ENCODE measurements around the gene BBX.
"Not testable (repeated sequence)": the region's sequence is repeated elsewhere in the genome, so short reads cannot be mapped to it uniquely, and the experiment has no call there.

The BBX gene

GRCh38 chr3:107545680-107546120, 22.9 kb downstream of the BBX start:
- DNase-seq: no peak

GRCh38 chr3:107548601-107549000, 25.8 kb downstream of the BBX start:
- DNase-seq: no peak

- DNase-seq: no peak
Observed at GRCh38 chr3:107555359-107555758, 32.6 kb downstream of the BBX start.

- no peak for DNase-seq
Observed at GRCh38 chr3:107557743-107558142, 35.0 kb downstream of the BBX start.

GRCh38 chr3:107560166-107560565, 37.4 kb downstream of the BBX start:
- no peak for DNase-seq

GRCh38 chr3:107561980-107562379, 39.2 kb downstream of the BBX start:
- no peak for DNase-seq

- no peak for DNase-seq
Observed at GRCh38 chr3:107562969-107563529, 40.3 kb downstream of the BBX start.

- not testable (repeated sequence) for DNase-seq
Observed at GRCh38 chr3:107565244-107565643, 42.5 kb downstream of the BBX start.

- not testable (repeated sequence) for DNase-seq
Observed at GRCh38 chr3:107571089-107571488, 48.3 kb downstream of the BBX start.

GRCh38 chr3:107571492-107571891, 48.7 kb downstream of the BBX start:
- DNase-seq: not testable (repeated sequence)

GRCh38 chr3:107574650-107575049, 51.9 kb downstream of the BBX start:
- DNase-seq: no peak

- DNase-seq: no peak
Observed at GRCh38 chr3:107578091-107578490, 55.3 kb downstream of the BBX start.

GRCh38 chr3:107578523-107578922, 55.8 kb downstream of the BBX start:
- DNase-seq: no peak

GRCh38 chr3:107579371-107579770, 56.6 kb downstream of the BBX start:
- DNase-seq: no peak

GRCh38 chr3:107581230-107581629, 58.5 kb downstream of the BBX start:
- DNase-seq: no peak

- DNase-seq: no peak
Observed at GRCh38 chr3:107588217-107588616, 65.5 kb downstream of the BBX start.

GRCh38 chr3:107589454-107589853, 66.7 kb downstream of the BBX start:
- no peak for DNase-seq

GRCh38 chr3:107590786-107591185, 68.0 kb downstream of the BBX start:
- no peak for DNase-seq

- DNase-seq: no peak
Observed at GRCh38 chr3:107592073-107592472, 69.3 kb downstream of the BBX start.

GRCh38 chr3:107594870-107595269, 72.1 kb downstream of the BBX start:
- DNase-seq: no peak

- no peak for DNase-seq
Observed at GRCh38 chr3:107596639-107597038, 73.9 kb downstream of the BBX start.

- peak; percentile 39 for DNase-seq
Observed at GRCh38 chr3:107598926-107599771, 76.4 kb downstream of the BBX start.

GRCh38 chr3:107599772-107600145, 77.0 kb downstream of the BBX start:
- DNase-seq: no peak

- no peak for DNase-seq
Observed at GRCh38 chr3:107600780-107601179, 78.0 kb downstream of the BBX start.

All from activated T-cell treated with anti-CD3 and anti-CD28 coated beads, Interleukin-2, amount 50 U/mL, for 1 hour (primary cell).